Measurements from ENCODE around the gene SFXN5.

GRCh38 chr2:72921853-72922252 is 149.7 kb downstream of the SFXN5 start:
- TF ChIP-seq EZH2 (IDR thresholded peaks at IDR 0.05; ENCODE audit: insufficient read depth, poor library complexity, severe bottlenecking) = no peak
- TF ChIP-seq EZH2phosphoT487 (IDR thresholded peaks at IDR 0.05; ENCODE audit: insufficient read depth, low read depth) = no peak
